Subcutaneous preadipocyte (primary cell): Measurements from ENCODE around the gene ABI3. TPM values are rescaled to one million over a fixed set of nuclear protein-coding genes. Genes with fewer than 3 reads are reported as not detected.

Experiments used
- total RNA-seq: library from RNA; depleted of rRNA; stranded (reverse); fragments of >200 nt; gene quantifications from 2 replicates; pipeline ENCODE4 v1.2.3, GENCODE V29; 2012

Gene ABI3, protein sequence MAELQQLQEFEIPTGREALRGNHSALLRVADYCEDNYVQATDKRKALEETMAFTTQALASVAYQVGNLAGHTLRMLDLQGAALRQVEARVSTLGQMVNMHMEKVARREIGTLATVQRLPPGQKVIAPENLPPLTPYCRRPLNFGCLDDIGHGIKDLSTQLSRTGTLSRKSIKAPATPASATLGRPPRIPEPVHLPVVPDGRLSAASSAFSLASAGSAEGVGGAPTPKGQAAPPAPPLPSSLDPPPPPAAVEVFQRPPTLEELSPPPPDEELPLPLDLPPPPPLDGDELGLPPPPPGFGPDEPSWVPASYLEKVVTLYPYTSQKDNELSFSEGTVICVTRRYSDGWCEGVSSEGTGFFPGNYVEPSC
- total RNA-seq, result under 0.01 and 0.59 TPM in 2 replicates

DNA sequence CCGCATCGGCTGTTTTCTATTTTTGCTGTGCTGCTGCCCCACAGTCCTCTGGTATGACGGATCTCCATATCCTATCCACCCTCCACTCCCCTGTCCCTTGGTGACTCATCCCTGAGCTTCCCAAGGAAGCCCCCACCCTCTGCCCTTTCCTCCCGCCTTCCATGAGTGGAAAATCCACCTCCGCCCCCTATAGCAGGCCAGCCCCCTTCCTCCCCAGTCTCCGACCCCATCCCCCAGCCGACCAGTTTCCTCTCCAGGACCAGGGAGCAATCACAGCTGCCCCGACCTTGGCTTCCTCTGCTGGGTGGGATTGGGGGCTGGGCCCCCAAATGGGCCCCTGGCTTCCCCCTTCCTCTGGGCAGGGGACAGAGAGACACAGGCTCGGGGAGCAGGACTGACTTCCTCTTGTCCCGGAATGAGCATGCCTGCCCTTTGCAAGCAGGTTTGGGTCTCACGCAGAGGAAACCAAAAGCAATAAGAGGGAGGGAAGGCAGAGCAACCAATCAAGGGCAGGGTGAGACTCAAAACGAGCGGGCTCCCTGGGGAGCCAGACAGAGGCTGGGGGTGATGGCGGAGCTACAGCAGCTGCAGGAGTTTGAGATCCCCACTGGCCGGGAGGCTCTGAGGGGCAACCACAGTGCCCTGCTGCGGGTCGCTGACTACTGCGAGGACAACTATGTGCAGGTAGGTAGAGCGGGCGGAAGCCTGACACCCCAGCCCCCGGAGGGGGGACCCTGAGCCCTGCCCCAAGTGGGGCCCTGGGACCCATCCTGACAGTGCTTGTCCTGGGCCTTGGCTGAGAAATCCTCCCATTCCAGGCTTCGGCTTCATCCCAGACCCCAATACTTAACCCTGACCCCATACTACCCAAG lies at the start of gene ABI3, which contains the start of gene GNGT2:
Gene ABI3 (plus strand): TSS at position 550 of the 872 bp plus-strand sequence. CDS start 18 bp downstream, at position 568.
Gene GNGT2 (minus strand): TSS at position 417 of the 872 bp plus-strand sequence. CDS start 3,152 bp downstream, outside the sequence.

DNA sequence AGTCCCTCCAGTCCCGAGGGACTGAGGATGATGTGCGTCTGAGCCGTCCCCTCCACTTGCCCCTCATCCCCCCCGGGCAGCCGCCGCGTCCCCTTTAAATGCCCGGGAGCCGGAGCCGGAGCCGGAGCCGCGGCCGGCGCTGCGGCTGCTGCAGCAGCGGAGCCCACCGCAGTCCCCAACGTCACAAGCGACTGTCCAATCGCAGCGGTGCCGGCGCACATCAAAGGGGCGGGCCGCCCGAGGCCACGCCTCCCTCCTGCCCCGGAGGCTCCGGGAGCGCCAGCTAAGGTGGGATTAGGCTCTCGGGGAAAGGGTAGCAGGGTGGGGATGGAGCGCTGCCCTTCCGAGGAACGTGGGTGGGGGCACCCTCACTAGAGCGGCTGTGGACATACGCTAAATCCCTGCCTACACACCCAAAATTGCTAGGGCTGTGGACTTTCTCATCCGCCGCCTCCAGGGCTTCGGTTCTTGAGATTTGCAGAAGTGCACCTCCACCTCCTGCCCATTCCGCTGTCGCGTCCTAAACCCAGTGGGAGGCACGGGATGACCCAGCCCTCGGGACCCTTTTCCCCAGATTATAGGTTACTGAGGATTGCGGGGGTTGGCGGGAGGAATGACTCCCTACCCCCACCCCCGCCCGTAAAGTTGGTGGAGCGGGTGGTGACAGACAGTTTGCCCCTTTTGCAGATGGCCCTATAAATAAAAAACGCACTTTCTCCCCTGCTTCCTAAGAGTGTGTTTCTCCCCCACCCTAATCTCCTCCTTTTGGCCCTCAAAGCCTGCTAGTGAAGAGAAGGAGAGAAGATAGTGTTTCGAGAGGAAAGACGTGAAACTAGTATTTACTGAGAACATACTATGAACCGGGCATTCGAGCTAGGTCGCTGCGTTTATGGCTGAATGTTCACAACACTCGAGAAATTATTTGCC lies 20.4 kb downstream of the ABI3 start, which contains the start of gene PHOSPHO1:
Gene PHOSPHO1 (minus strand): TSS at position 152 of the 927 bp plus-strand sequence. CDS start 4,096 bp downstream, outside the sequence.

Other genes starting within 250 kb of the ABI3 start
- not detected in 2 replicates for gene GIP, start 242.1 kb upstream of the ABI3 start, total RNA-seq
- gene IGF2BP1, start 213.3 kb upstream of the ABI3 start, total RNA-seq, result under 0.01 and 0.98 TPM in 2 replicates
- gene B4GALNT2, start 77.9 kb upstream of the ABI3 start, total RNA-seq, result 0.20 TPM in 1 of 2 replicates, not detected in the other
- gene GNGT2, start 133 bp upstream of the ABI3 start, total RNA-seq, result not detected in 2 replicates
- under 0.01 TPM in 1 of 2 replicates, not detected in the other for gene PHOSPHO1, start 20.1 kb downstream of the ABI3 start, total RNA-seq
- gene ZNF652, start 151.5 kb downstream of the ABI3 start, total RNA-seq, result 9.6 and 11.5 TPM in 2 replicates
- 145 and 157 TPM in 2 replicates for gene PHB1, start 204.2 kb downstream of the ABI3 start, total RNA-seq